Measurements from ENCODE around the gene ANTXR1.

GRCh38 chr2:69114534-69114933 lies 101.6 kb downstream of the ANTXR1 start:
- TF ChIP-seq ZBTB11 (CRISPR knock-in tag; IDR thresholded peaks at IDR 0.05) (no peak), SP1 (CRISPR knock-in tag; IDR thresholded peaks at IDR 0.05) (no peak), MAFF (IDR thresholded peaks at IDR 0.05; ENCODE audit: low read length) (no peak), MTA2 (IDR thresholded peaks at IDR 0.05; ENCODE audit: low read depth) (no peak), USF1 (CRISPR knock-in tag; IDR thresholded peaks at IDR 0.05) (no peak), CTCF (IDR thresholded peaks at IDR 0.05 in 2 of 3, conservative IDR thresholded peaks at IDR 0.05 in 1 of 3; ENCODE audit: insufficient read depth in 2 of 3, low read depth in 1 of 3, low read length in 3 of 3) (no peak)
